ENCODE measurements around the gene AKIRIN1. TPM values are rescaled to one million over a fixed set of nuclear protein-coding genes. Genes with fewer than 3 reads are reported as not detected.
"Not testable (repeated sequence)": the region's sequence is repeated elsewhere in the genome, so short reads cannot be mapped to it uniquely, and the experiment has no call there.

Gene AKIRIN1
- total RNA-seq, 1 experiment from 2014 or later: 72.6 TPM

DNA sequence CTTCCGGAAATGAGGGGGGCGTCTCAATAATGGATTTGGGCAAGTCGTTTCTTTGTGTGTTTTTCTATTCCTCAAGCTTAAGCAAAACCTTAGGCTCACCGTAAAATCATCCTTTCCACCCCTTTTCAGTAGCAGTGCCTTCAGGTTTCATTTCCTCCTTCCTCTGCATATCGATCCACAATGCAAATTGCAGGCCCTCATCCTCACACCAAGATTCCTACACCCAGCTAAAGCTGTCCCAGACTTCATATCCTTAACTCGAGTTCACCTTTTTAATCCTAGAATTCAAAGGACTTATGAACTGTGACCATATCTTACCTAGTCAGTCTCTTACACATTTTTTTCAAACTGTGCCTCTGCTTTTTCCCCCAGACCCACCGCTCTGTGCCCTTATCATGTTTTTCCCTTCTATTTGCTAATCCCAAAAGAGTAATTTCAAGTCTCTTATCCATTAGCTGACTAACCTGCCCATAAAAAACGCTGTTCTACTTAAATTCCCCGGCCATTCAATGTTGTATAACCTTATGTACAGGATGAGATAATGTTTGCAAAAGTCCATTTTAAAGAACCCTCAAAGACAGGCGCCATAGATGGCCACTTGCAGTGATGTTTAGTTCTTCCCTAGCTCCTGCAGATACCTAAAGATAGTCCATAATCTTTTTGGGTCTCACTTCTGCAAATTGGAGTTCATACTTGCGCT lies 1.5 kb downstream of the AKIRIN1 start:
- DNase-seq (ENCODE audit: low read depth): no peak

DNA sequence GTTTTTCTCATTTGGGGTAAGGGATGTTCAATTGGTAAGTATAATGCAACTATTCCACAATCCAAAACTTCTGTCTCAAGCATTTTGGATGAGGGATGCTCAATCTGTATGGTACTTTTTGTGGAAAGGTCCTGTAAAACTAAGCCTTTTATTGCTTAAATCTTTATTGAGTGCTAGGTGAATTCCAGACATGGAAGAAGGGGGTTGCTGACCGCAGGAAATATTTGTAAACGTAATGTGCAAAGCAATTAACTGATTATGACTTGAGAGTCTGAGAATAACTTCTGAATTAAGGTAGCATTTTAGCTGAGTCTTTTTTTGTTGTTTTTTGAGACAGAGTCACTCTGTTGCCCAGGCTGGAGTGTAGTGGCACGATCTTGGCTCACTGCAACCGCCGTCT lies 3.1 kb downstream of the AKIRIN1 start:
- no peak for DNase-seq (ENCODE audit: low read depth)

DNA sequence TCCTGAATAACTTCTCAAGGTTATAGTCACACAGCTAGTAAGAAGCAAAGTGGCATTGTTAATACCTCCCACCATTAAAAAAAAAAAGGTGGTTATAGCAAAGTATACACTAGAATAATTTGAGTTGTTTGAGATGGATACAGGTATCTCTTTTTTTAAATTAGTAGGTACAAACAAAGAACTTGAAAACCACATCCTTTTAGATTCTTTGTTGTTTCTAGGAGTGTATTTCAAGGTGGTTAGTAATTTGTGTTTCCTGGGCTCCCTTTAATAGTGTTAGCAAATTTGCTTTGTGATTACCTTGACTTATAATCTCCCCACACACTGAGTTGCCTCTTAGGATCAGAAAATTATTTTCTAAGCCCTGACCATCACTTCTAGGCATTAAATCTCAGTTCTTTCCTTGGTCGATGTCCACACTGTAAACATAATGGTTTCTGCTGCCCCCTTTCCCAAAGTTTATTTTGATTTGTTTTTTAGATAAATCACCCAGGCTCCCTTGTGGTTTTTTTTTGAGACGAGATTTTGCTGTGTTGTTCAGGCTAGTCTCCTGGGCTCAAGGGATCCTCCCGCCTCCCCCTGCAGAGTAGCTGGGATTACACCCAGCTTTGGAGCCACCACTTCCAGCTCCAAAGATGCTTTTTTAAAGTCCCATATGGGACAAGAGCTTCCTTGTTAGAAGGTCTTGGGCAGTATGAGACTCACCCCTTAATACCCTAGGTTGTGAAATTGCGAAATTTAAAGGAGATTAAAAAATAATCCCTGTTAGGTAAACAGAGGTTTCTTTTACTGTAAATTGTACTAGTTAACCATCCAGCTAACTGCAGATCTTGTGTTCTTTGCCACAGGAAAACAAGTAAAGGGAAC lies 6.2 kb downstream of the AKIRIN1 start:
- no peak for DNase-seq (ENCODE audit: low read depth)

DNA sequence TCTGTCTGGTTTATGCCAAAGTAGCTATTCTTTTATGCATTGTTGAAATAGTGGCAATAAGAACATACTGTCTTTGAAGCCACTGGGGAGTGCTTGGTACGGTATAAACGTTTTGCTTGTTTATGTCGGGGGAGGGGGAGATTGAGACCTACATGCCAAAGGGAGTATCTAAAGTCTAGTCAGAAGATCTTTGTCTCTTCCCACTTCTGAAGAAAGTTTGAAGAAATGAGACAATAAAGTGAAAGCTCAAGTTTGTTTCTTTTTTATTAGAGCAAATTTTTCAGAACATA lies 6.8 kb downstream of the AKIRIN1 start:
- DNase-seq (ENCODE audit: low read depth): no peak

DNA sequence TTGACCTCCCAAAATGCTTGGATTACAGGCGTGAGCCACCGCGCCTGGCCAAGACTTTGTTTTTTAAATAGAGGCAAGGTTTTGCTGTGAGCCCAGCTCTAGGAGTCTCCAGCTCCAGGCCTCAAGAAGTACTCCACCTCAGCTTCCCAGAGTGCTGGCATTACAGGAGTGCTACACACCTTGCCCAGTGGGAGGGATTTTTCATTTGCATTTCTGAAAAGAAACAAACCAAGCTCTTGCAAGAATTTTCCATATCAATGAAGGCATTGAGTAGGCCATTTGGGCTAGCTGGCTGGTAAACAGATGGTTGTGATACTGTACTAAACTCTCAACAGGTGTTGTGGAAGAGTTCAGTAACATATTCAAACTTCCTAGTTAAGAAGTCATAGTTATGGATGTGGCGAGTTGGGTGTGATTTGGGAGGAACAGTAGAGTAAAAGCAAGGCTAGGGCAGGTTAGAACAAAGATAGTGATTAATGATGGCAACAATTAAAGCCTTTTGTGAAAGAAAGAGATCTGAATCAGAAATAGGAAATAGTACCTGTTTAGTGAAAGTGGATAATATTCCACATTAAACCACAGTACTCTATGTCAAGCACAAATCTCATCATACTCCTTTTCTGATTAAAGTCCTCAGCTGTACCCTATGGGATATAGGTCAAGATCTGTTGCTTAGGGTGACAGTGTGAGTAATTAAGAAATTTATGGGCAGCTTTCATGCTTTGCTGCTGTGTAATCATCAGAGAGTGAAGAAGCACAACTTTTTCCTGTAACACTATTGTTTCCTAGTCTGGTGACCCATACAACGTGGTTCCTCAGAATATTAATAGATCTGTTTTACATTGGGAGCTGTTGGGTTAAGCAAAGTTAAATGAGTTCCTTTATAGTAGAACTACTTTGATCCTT lies 10.7 kb downstream of the AKIRIN1 start:
- no peak for DNase-seq (ENCODE audit: low read depth)

DNA sequence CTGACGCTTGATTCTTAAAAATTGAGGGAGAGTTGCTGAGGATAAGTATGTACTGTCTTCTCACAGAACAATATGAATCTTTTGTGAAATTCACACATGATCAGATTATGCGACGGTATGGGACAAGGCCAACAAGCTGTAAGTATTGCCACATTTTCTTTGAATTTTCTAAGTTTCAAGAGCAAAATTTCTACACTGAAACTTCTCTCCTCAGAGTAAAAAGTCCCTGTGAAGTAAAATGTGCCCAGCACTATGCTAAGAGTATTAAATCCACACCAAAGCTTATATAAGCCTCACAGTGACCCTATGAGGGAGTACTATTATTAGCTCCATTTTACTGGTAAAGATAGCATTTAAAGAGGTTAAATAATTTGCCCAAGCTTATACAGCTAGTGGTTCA lies 12.2 kb downstream of the AKIRIN1 start:
- DNase-seq (ENCODE audit: low read depth): no peak

DNA sequence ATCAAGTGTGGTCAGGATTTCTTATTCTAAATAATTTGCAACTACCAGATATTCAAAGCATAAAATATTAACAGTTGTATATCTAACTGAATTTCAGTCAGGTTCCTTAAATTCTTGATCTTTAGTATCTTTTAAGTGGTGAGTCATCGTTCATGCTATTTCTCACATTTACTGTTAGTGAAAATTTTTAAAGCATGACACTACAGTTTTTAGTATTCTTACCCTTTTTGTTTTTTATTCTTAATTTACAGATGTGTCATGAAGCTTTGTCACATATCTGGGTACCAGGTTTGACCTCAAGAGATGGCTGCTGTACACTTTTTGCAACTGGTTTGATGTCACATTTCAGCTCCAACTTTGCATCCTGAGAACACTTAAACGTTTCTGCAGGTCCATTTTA lies 12.7 kb downstream of the AKIRIN1 start:
- DNase-seq (ENCODE audit: low read depth): no peak

DNA sequence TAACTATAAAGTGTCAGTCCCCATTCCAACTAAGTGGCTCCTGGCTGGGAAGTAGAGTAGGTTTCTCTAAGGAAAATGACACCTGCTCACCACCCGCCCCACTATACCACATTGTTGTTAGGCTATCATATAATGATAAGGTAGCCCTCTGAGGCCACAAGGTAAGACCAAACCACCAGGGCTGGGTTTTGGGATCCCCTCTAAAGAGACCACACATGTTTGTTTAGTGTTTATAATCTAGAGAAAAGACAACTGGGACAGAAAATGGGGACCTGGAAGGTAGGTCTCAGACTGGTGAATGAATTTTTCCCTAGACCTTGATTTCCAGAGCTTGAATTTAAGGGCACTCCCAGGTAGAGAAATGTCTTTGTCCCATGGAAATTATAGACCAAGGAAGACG lies 15.2 kb downstream of the AKIRIN1 start:
- no peak for DNase-seq (ENCODE audit: low read depth)

DNA sequence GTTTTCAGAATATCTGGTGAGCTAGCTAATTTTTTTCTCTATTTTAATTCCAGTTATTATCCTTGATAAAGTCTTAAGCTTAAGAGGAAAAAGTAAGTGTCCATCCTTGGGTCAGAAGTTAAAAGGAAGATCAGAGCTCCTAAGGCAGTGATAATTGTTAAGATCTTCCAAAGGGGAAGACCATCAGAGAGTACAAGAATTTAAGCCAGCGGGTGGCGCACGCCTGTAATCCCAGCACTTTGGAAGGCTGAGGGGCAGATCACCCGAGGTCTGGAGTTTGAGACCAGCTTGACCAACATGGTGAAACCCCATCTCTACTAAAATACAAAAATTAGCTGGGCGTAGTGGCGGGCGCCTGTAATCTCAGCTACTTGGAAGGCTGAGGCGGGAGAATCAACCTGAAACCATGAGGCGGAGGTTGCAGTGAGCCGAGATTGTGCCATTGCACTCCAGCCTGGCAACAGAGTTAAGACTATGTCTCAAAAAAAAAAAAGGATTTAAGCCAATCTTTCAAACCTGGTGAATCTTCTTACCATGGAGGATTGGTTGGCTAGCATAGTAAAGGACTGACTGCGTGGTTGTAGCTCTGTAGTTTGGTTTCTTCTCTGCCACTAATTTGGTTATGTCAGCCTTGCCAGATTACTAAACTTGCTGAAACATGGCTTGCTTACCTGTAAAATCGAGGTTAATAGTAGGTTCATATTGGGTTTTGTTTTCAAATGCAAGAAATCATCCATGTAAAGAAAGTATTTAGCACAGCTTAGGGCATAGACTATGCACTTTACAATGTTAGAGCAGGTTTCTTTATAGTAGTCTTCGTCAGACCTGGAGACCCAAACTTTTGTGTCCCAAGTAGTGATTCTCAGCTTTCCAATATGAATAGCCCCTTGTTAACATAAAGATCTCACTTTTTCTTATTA lies 15.9 kb downstream of the AKIRIN1 start:
- DNase-seq (ENCODE audit: low read depth): no peak

DNA sequence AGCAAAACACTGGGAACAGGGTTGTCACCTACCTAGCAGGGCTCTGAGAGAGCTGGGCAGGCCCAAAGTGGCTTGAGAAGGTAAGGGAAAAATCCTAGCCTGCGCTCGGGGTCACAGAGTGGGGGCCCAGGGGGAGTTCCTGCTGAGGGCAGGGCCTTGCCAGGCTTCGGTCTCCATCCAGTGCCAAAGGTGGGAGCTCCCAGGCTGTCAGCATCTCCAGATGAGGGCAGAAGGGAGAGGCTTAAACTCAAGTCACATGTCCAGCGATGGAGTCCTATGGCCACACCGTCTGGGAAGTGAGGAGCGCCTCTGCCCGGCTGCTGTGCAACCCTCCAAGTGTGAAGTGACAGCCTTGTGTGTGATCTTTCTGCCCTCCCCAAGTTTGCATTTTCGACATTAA lies 23.9 kb downstream of the AKIRIN1 start:
- DNase-seq (ENCODE audit: low read depth): not testable (repeated sequence)

DNA sequence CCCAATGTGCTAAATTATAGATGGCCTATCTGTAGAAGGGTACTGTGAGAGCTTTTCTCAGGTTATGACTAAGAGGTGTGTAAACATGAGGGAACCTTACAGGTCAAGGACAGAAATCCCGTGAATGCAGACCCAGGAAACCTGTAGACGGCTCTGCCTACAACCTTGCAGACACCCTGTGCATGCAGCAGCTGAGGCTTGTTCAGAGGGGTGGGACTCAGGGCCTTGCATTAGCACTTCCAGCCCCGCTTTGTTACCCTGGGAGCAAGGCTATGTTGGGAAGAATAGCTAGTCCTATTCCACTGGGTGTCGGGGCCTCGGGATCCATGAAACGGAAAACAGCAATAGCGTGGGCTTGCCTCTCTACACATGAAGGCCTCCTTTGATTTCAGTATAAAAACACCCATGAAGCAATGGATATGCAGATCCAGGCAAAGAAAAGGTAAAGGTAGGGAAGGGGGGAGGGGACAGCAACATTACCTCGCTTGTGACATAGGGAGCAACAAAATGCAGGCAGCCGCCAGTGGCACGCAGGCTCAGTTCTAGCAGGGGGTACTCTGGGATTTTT lies 25.6 kb downstream of the AKIRIN1 start:
- no peak for DNase-seq (ENCODE audit: low read depth)

DNA sequence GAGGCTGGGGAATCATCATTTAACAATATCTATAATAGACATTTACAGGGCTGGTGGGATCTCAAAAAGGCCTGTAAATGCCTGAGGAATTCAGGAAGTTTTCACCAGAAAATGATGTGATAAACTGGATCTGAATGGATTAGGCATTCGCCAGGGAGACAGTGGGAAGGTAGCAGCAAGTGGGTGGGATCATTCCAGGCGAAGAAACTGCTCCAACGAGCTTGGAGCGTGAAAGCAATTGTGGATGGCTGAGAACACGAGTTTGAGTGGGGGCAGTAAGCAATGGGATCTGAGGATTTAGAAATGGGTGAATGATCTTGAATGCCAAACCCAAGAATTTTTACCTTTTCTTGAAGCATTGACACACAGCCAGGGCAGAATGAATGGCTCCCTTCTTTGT lies 26.2 kb downstream of the AKIRIN1 start:
- DNase-seq (ENCODE audit: low read depth): no peak

DNA sequence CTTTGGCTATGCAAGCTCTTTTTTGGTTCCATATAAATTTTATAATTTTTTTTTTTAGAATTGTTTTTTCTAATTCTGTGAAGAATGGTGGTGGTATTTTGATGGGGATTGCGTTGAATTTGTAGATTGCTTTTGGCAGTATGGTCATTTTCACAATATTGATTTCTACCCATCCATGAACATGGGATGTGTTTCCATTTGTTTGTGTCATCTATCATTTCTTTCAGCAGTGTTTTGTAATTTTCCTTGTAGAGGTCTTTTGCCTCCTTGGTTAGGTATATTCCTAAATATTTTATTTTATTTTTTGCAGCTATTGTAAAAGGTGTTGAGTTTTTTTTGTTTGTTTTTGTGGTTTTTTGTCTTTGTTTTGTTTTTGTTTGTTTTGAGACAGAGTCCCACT lies 29.4 kb downstream of the AKIRIN1 start:
- not testable (repeated sequence) for DNase-seq (ENCODE audit: low read depth)

DNA sequence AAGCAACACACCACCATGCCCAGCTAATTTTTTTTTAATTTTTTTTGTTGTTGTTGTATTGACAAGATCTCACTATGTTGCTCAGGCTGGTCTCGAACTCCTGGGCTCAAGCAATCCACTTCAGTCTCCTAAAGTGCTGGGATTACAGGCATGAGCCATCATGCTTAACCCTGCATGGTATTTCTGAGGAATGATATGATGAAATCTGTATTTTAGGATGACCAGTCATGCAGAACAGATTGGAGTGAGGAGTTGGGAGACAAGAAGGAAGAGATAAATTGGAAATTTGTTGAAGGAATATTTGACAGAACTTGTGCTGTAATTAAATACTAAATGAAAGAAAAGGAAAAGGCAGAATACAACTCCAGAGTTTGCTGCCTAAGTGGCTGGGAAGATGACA lies 30.4 kb downstream of the AKIRIN1 start:
- no peak for DNase-seq (ENCODE audit: low read depth)

DNA sequence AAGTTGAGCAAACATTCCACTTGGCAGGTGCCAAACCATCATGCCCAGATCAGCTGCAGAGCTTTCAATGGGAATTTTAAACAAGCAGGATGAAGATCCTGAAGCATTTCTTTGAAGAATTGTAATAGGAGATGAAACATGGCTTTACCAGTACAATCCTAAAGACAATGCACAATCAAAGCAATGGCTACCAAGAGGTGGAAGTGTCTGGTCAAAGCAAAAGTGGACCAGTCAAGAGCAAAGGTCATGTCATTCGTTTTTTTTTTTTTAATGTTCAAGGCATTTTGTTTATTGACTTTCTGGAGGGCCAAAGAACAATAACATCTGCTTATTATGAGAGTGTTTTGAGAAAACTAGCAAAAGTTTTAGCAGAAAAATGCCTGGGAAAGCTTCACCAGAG lies 32.1 kb downstream of the AKIRIN1 start:
- no peak for DNase-seq (ENCODE audit: low read depth)

DNA sequence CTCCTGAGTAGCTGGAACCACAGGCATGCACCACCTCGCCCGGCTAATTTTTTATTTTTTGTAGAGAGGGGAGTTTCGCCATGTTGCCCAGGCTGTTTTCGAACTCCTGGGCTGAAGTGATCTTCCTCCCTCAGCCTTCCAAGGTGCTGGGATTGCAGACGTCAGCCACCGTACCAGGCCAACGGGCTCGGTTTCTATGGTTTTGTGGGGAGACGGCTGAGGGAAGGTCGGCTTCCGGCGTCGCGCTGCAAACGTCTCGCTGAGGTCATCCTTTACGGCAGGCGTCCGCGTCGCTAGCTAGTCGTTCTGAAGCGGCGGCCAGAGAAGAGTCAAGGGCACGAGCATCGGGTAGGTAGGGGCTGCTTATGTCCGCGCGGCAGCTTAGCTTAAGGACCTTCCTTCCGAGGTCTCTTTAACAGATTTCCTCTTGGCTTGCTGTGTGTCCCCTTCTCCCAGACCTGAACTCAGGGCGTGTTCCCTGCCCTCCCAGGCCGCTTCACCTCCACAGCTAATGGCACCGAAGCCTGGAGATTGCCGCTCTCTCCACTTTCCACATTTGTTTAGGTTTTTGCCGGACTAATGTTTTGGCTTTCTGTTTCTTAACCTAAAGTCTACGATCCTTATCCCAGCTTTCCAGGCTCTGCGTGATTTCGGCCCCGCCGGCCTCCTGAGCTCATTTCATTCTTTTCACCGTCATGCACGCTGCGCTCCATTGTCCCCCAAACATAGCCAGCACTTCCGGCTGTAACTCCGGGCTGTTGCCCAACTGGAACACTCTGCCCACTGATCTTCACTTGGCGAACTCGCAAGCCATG lies 35.2 kb downstream of the AKIRIN1 start, which contains the start of gene NDUFS5:
TSS of gene NDUFS5 (plus strand) at position 300 of the 815 bp plus-strand sequence. CDS start 2,375 bp downstream, outside the sequence.
- DNase-seq (ENCODE audit: low read depth): peak; percentile 93

DNA sequence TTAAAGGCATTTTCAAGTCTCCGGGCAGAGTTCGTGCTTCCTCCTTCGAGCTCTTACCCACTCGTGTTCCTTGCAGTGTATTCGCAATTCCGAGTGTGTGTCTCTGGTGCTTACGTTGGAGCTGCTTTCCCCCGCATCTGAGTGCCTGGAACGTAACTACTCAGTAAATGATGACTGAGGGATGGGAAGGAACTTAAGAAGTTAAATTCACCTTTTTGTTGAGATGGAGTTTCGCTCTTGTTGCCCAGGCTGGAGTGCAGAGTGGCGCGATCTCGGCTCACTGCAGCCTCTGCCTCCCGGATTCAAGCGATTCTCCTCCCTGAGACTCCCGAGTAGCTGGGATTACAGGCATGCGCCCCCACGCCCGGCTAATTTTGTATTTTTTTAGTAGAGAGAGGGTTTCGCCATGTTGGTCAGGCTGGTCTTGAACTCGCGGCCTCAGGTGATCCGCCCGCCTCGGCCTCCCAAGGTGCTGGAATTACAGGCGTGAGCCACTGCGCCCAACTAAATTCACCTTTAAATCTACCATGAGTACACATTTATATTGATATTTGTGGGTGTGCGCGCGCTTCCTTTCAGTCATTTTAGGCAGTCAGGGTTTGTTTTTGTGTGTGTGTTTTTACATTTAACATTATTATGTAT lies 35.9 kb downstream of the AKIRIN1 start:
- DNase-seq (ENCODE audit: low read depth): no peak

DNA sequence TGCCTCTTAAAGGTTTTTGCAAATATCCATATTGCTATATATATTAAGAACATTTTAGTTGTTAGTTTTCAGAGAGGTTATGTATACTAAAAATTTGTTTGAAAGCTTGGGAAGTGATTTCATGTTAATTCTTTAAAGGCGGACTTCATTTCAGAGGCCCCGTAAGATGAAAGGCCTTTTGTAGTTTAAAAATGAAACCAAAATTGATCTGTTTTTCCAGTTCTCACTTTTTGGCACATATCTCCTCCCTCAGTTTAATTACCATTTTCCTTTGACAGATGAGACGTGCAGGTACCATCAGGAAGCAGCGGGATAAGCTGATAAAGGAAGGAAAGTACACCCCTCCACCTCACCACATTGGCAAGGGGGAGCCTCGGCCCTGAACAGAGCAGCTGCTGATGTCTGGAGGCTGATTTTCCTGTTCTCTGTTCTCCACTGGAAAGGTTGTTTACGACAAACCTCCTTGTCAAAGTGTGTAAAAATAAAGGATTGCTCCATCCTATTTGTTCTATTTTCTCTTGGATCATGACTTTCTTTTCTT lies 43.1 kb downstream of the AKIRIN1 start:
- no peak for DNase-seq (ENCODE audit: low read depth)

DNA sequence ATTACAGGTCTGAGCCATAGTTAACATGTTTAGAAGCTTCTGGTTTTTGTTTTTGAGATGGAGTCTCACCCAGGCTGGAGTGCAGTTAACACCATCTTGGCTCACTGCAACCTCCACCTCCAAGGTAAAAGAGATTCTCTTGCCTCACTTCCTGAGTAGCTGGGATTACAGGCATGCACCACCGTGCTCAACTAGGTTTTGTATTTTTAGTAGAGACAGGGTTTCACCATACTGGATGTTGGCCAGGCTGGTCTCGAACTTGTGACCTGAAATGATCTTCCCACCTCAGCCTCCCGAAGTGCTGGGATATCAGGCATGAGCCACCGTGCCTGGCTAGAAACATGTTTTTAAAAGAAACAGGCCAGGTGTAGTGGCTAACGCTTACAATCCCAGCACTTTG lies 45.6 kb downstream of the AKIRIN1 start:
- no peak for DNase-seq (ENCODE audit: low read depth)
